WERI-Rb-1 (cell line): ENCODE results near the gene SMIM23.

ENCODE experiments used
- DNase-seq: peaks from one replicate; pipeline ENCODE4 v3.0.0-alpha.2; 2020
- H3K27ac ChIP-seq: fragments of 250-450 bp; sonication (Bioruptor Pico); 2 replicates; pipeline ENCODE4 v1.5.1; 2020; ENCODE audit warnings: mild to moderate bottlenecking, moderate library complexity
- H3K27me3 ChIP-seq: fragments of 250-450 bp; sonication (Bioruptor Pico); 2 replicates; pipeline ENCODE4 v1.5.1; 2021; ENCODE audit warnings: mild to moderate bottlenecking, low read depth, moderate library complexity; ENCODE audit not compliant: insufficient read depth, severe bottlenecking
- H3K36me3 ChIP-seq: fragments of 250-450 bp; sonication (Bioruptor Pico); 2 replicates; pipeline ENCODE4 v1.5.1; 2020; ENCODE audit warnings: mild to moderate bottlenecking, moderate library complexity
- H3K4me3 ChIP-seq: 2 replicates; pipeline ENCODE4 v1.5.1; 2011; ENCODE audit warnings: low read depth, mild to moderate bottlenecking, control low read depth, low read length
- H3K9me3 ChIP-seq: fragments of 250-450 bp; sonication (Bioruptor Pico); 2 replicates; pipeline ENCODE4 v1.5.1; 2021; ENCODE audit warnings: mild to moderate bottlenecking, moderate library complexity; ENCODE audit not compliant: severe bottlenecking
- TF ChIP-seq, protein P1 (sequence below): IDR thresholded peaks from 2 replicates; pipeline ENCODE4 v1.5.1; 2011; ENCODE audit warnings: low read depth, mild to moderate bottlenecking, control low read depth, inconsistent platforms, low read length

SMIM23 gene

DNA sequence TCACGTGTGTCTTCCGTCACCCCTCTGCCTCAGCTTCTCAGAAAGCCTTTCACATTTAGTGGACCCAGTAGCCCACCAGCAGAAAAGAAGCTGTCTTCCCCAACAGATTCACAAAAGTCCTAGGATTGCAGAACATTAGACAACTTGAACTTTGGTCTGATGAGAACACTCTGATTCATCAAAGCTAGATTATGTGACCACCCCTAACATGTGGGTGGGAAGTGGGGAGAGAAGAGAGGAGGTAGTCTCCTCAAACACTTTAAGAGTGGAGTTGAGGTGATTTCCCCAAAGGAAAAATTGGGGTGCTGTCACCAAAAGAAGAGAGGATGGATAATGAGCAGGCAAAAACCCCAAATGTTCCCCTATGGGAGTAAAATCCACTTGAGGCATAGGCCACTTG lies 41.4 kb upstream of the SMIM23 start:
- H3K4me3 ChIP-seq: no peak overlapping the region
- no peak for DNase-seq
- H3K27ac ChIP-seq: no peak overlapping the region
- no peaks in the 10 kb centered on the region for H3K9me3 ChIP-seq
- TF ChIP-seq, protein P1, sequence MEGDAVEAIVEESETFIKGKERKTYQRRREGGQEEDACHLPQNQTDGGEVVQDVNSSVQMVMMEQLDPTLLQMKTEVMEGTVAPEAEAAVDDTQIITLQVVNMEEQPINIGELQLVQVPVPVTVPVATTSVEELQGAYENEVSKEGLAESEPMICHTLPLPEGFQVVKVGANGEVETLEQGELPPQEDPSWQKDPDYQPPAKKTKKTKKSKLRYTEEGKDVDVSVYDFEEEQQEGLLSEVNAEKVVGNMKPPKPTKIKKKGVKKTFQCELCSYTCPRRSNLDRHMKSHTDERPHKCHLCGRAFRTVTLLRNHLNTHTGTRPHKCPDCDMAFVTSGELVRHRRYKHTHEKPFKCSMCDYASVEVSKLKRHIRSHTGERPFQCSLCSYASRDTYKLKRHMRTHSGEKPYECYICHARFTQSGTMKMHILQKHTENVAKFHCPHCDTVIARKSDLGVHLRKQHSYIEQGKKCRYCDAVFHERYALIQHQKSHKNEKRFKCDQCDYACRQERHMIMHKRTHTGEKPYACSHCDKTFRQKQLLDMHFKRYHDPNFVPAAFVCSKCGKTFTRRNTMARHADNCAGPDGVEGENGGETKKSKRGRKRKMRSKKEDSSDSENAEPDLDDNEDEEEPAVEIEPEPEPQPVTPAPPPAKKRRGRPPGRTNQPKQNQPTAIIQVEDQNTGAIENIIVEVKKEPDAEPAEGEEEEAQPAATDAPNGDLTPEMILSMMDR: no peak
- H3K27me3 ChIP-seq: peaks cover 33% of the 10 kb centered on the region
- H3K36me3 ChIP-seq: no peaks in the 10 kb centered on the region

DNA sequence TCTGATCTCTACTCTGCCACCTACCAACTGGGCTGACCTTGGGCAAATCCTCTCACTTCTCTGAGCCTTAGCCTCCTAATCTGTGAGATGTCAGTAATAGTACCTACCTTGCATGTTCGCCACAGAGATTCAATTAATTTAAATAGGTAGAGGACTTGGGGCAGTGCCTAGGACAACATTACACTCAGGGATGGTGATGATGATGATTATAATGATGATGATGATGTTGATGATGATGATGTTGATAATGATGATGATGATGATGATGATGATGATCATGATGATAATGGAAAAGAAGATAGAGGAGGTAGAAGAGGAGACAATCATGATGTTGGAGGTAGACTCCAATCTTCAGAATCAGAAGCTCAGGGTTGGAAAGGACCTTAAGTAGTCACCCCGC lies 40.7 kb upstream of the SMIM23 start:
- H3K27me3 ChIP-seq: peaks cover 28% of the 10 kb centered on the region
- no peaks in the 10 kb centered on the region for H3K9me3 ChIP-seq
- no peaks in the 10 kb centered on the region for H3K36me3 ChIP-seq
- H3K4me3 ChIP-seq: no peak overlapping the region
- no peak for DNase-seq
- no peak overlapping the region for H3K27ac ChIP-seq
- TF ChIP-seq, protein P1: no peak

DNA sequence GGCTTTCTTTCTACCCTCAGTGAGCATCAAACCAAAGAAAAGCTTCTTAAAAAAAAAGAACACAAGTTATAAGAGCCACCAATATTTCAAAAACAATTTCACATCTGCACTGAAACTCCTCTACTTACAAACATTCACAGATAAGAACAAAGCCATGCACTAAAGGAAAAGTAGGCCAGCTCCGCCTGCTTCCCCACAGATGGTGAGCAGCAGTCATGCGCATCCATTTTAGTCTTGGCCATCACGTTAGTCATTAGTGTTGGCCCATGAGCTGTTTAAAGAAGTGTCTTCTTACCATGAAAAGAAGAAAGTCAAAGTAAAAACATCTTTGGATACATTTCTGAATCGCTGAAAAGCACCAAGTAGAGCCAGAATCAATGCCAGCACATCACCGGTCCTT lies 40.0 kb upstream of the SMIM23 start:
- H3K27ac ChIP-seq: no peak overlapping the region
- TF ChIP-seq, protein P1: no peak
- H3K4me3 ChIP-seq: no peak overlapping the region
- H3K9me3 ChIP-seq: no peaks in the 10 kb centered on the region
- no peak for DNase-seq
- peaks cover 22% of the 10 kb centered on the region for H3K27me3 ChIP-seq
- H3K36me3 ChIP-seq: no peaks in the 10 kb centered on the region

DNA sequence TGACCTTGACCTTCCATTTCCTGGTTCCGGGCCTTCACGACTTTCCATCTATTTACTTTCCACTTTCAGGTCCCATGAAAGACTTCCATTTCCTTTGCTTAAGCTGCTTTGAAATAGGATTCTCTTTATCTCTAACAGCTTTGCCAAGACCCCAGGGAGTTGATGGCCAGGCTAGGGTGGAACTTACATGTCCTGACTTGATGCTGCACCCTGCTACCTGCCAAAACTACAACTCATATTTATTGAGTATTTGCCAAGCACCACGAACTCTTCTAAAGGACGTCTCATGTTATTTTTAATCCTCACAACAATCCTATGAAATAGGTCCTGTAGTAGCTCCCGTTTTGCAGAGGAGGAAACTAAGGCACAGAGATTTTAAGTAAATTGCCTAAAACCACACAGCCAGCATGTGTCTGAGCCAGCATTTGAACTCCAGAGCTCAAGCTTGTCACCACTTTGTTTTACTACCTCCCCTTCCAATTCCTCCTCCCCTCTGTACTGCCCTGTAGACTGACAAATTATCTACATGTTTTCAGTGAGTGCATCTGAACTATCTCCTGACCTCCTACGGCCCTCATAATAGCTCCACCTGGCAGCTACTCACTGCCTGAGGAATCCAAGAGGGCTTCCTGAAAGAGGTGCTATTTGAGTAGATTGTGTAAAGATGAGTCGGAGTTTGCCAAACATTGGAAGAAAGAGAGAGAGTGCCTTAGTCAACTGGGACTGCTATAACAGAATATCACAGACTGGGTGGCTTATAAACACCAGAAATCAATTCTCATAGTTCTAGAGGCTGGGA lies 38.4 kb upstream of the SMIM23 start:
- H3K36me3 ChIP-seq: no peaks in the 10 kb centered on the region
- no peaks in the 10 kb centered on the region for H3K9me3 ChIP-seq
- DNase-seq: no peak
- H3K4me3 ChIP-seq: no peak overlapping the region
- TF ChIP-seq, protein P1: no peak
- H3K27ac ChIP-seq: no peak overlapping the region
- peaks cover 22% of the 10 kb centered on the region for H3K27me3 ChIP-seq

DNA sequence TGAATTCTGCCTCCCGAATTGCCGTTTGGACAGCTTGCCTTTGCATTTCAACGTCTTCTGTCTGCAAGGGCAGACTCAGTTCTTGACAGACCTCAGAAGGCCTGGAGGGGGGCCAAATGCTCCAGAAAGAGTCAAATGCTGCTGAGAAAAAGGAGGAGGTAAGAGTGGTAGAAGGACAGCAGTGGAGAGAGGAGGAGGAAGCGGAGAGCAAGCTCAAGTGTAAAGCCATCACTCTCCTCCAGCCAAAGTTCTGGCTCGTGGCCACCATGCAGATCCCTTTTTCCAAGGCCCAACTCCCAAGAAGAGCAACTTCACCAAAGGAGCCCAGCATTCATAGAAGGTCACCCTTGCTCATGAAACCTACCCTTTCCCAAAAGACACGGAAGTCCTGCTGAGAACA lies 36.9 kb upstream of the SMIM23 start:
- TF ChIP-seq, protein P1: no peak
- Histone ChIP-seq H3K36me3 (no peaks in the 10 kb centered on the region), H3K27ac (no peak overlapping the region), H3K9me3 (no peaks in the 10 kb centered on the region), H3K27me3 (peaks cover 17% of the 10 kb centered on the region), H3K4me3 (no peak overlapping the region)
- DNase-seq: no peak

DNA sequence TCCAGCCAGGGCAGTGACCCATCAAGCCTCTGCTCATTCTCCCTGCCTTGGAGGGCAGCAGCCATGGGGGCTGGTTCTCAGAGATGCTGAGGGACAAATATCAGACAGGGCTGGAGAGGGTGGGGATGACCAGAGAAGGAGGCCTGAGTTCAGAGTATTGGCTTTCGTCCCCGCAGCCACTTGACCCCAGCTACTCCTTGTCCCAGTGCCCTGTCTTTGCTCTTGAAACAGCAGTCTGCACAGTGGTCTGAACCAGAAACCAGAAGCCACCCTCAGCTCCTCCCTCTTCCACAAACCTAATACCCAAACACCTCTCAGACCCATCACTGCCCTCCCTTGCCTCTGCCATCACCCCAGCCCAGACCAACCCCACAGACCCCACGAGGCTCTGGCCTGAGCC lies 36.3 kb upstream of the SMIM23 start:
- DNase-seq: no peak
- H3K27ac ChIP-seq: no peak overlapping the region
- H3K9me3 ChIP-seq: no peaks in the 10 kb centered on the region
- TF ChIP-seq, protein P1: no peak
- peaks cover 17% of the 10 kb centered on the region for H3K27me3 ChIP-seq
- H3K4me3 ChIP-seq: no peak overlapping the region
- no peaks in the 10 kb centered on the region for H3K36me3 ChIP-seq
